Duodenal mucosa (tissue), 2 donors: ENCODE data around the gene GUCD1.

ENCODE experiments used
- H3K27ac ChIP-seq: one replicate; pipeline ENCODE4 v1.7.0; 2013; ENCODE audit warnings: low read depth, low read length
- H3K27me3 ChIP-seq, 2 donors: one replicate each; pipeline ENCODE4 v1.7.0; 2013; ENCODE audit warnings: low read length in 2 of 2, control low read depth in 1 of 2; ENCODE audit not compliant: insufficient read depth in 2 of 2, control insufficient read depth in 1 of 2
- H3K36me3 ChIP-seq, 2 donors: one replicate each; pipeline ENCODE4 v1.7.0; 2013; ENCODE audit warnings: low read length in 2 of 2, control low read depth in 1 of 2; ENCODE audit not compliant: insufficient read depth in 2 of 2, control insufficient read depth in 1 of 2
- H3K4me1 ChIP-seq, 2 donors: one replicate each; pipeline ENCODE4 v1.7.0; 2013; ENCODE audit warnings: low read length in 2 of 2, control low read depth in 1 of 2; ENCODE audit not compliant: insufficient read depth in 2 of 2, control insufficient read depth in 1 of 2
- H3K4me3 ChIP-seq, 2 donors: one replicate each; pipeline ENCODE4 v1.7.0; 2013; ENCODE audit warnings: low read length in 2 of 2, low read depth in 1 of 2
- H3K9ac ChIP-seq, 2 donors: one replicate each; pipeline ENCODE4 v1.7.0; 2013; ENCODE audit warnings: low read length in 2 of 2, low read depth in 1 of 2
- H3K9me3 ChIP-seq, 2 donors: one replicate each; pipeline ENCODE4 v1.7.0; 2013; ENCODE audit warnings: low read length in 2 of 2, control low read depth in 1 of 2; ENCODE audit not compliant: control insufficient read depth in 1 of 2

GUCD1 gene

GRCh38 chr22:24589518-24590030 is 34.6 kb upstream of the GUCD1 start:
- Histone ChIP-seq H3K9ac (no peak overlapping the region), H3K27ac (no peak overlapping the region), H3K4me3 (no peak overlapping the region), H3K27me3 (no peaks in the 10 kb centered on the region), H3K36me3 (peaks cover 0 to 22% of the 10 kb centered on the region in 2 donors), H3K9me3 (no peaks in the 10 kb centered on the region), H3K4me1 (peaks cover 11 to 24% of the 10 kb centered on the region in 2 donors)

GRCh38 chr22:24588757-24589481 is 34.0 kb upstream of the GUCD1 start:
- no peak overlapping the region for H3K9ac ChIP-seq
- H3K27me3 ChIP-seq: no peaks in the 10 kb centered on the region
- H3K4me3 ChIP-seq: no peak overlapping the region
- H3K4me1 ChIP-seq: peaks cover 11 to 23% of the 10 kb centered on the region in 2 donors
- H3K9me3 ChIP-seq: no peaks in the 10 kb centered on the region
- H3K27ac ChIP-seq: no peak overlapping the region
- H3K36me3 ChIP-seq: peaks cover 0 to 22% of the 10 kb centered on the region in 2 donors

- no peak overlapping the region for H3K4me3 ChIP-seq
- peaks cover 13 to 23% of the 10 kb centered on the region in 2 donors for H3K4me1 ChIP-seq
- no peaks in the 10 kb centered on the region for H3K27me3 ChIP-seq
- peaks cover 0 to 22% of the 10 kb centered on the region in 2 donors for H3K36me3 ChIP-seq
- H3K9me3 ChIP-seq: no peaks in the 10 kb centered on the region
- no peak overlapping the region for H3K9ac ChIP-seq
- H3K27ac ChIP-seq: no peak overlapping the region
Observed at GRCh38 chr22:24588381-24588756, 33.4 kb upstream of the GUCD1 start.

GRCh38 chr22:24587948-24588347 is 33.0 kb upstream of the GUCD1 start:
- H3K4me3 ChIP-seq: no peak overlapping the region
- no peaks in the 10 kb centered on the region for H3K27me3 ChIP-seq
- H3K36me3 ChIP-seq: peaks cover 0 to 22% of the 10 kb centered on the region in 2 donors
- H3K9me3 ChIP-seq: no peaks in the 10 kb centered on the region
- no peak overlapping the region for H3K27ac ChIP-seq
- peaks cover 17 to 23% of the 10 kb centered on the region in 2 donors for H3K4me1 ChIP-seq
- no peak overlapping the region for H3K9ac ChIP-seq

- Histone ChIP-seq H3K36me3 (peaks cover 0 to 22% of the 10 kb centered on the region in 2 donors), H3K27me3 (no peaks in the 10 kb centered on the region), H3K4me1 (peaks cover 18 to 22% of the 10 kb centered on the region in 2 donors), H3K4me3 (no peak overlapping the region), H3K9ac (no peak overlapping the region), H3K27ac (no peak overlapping the region), H3K9me3 (no peaks in the 10 kb centered on the region)
Observed at GRCh38 chr22:24587251-24587650, 32.3 kb upstream of the GUCD1 start.

GRCh38 chr22:24585927-24586546 is 31.1 kb upstream of the GUCD1 start:
- Histone ChIP-seq H3K4me1 (peaks cover 18 to 19% of the 10 kb centered on the region in 2 donors), H3K27ac (no peak overlapping the region), H3K36me3 (peaks cover 0 to 22% of the 10 kb centered on the region in 2 donors), H3K9me3 (no peaks in the 10 kb centered on the region), H3K4me3 (no peak overlapping the region), H3K27me3 (no peaks in the 10 kb centered on the region), H3K9ac (no peak overlapping the region)

- peaks cover 0 to 22% of the 10 kb centered on the region in 2 donors for H3K36me3 ChIP-seq
- H3K27ac ChIP-seq: no peak overlapping the region
- no peaks in the 10 kb centered on the region for H3K9me3 ChIP-seq
- peaks cover 18 to 22% of the 10 kb centered on the region in 2 donors for H3K4me1 ChIP-seq
- no peak overlapping the region for H3K4me3 ChIP-seq
- H3K9ac ChIP-seq: no peak overlapping the region
- H3K27me3 ChIP-seq: no peaks in the 10 kb centered on the region
Observed at GRCh38 chr22:24585461-24585860, 30.5 kb upstream of the GUCD1 start.

- peaks cover 18 to 27% of the 10 kb centered on the region in 2 donors for H3K4me1 ChIP-seq
- no peak overlapping the region for H3K9ac ChIP-seq
- no peak overlapping the region for H3K27ac ChIP-seq
- no peaks in the 10 kb centered on the region for H3K27me3 ChIP-seq
- peaks cover 0 to 22% of the 10 kb centered on the region in 2 donors for H3K36me3 ChIP-seq
- H3K9me3 ChIP-seq: no peaks in the 10 kb centered on the region
- H3K4me3 ChIP-seq: no peak overlapping the region
Observed at GRCh38 chr22:24584871-24585411, 30.0 kb upstream of the GUCD1 start.

- H3K9ac ChIP-seq: peak overlapping the region in 1 of 2 donors; percentile 8
- H3K9me3 ChIP-seq: no peaks in the 10 kb centered on the region
- no peaks in the 10 kb centered on the region for H3K27me3 ChIP-seq
- peaks cover 0 to 22% of the 10 kb centered on the region in 2 donors for H3K36me3 ChIP-seq
- H3K4me3 ChIP-seq: no peak overlapping the region
- H3K27ac ChIP-seq: no peak overlapping the region
- H3K4me1 ChIP-seq: peaks cover 20 to 31% of the 10 kb centered on the region in 2 donors
Observed at GRCh38 chr22:24584166-24584790, 29.3 kb upstream of the GUCD1 start.
